Right lobe of liver (tissue), 4 donors: ENCODE data around the gene TMEM123.

Source experiments
- CTCF ChIP-seq, 4 donors: fragments of 200-600 bp in 3 of 4; fragments of 450-650 bp in 1 of 4; IDR thresholded peaks; one replicate each; pipeline versions ENCODE4 v1.5.1 to v1.8.0; 2016 to 2022; ENCODE audit warnings: antibody characterized with exemption in 4 of 4, mild to moderate bottlenecking in 2 of 4
- POLR2A ChIP-seq: fragments of 450-650 bp; IDR thresholded peaks from one replicate; pipeline ENCODE4 v1.6.1; 2017; ENCODE audit warnings: antibody characterized with exemption, mild to moderate bottlenecking
- donor health status: DM: no; HTN: no; CAD: no.
- donor health status: DM: no; HTN: no; CAD: no.
- donor health status: DM: no; HTN: yes; CAD: no.

DNA sequence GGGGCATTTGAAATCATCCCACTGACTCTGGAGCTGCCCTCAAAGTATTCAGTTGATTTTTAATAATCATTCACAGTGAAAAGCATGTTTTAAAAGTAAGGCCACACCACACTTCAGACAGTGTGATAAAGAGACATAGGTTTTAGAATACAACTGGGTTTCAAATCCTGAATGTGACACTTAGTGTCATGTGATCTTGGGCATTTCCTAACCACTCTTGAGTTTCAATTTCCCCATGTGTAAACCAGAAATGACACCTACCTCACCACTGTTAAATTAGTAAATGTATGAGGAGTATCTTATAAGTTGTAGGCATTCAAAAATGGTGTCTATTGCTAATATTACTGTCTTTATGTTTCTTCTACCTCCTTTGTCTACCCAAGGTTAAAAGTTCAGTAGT lies 5.4 kb downstream of the TMEM123 start:
- TF ChIP-seq CTCF (IDR thresholded peaks at IDR 0.05) (no peak), POLR2A (no peak)
